Airway epithelial cell (primary cell): Measurements from ENCODE around the gene LRRC40. TPM values are rescaled to one million over a fixed set of nuclear protein-coding genes. Genes with fewer than 3 reads are reported as not detected.

Experiments used
- total RNA-seq: library from RNA; depleted of rRNA; stranded (reverse); fragments of >200 nt; gene quantifications from 2 replicates; pipeline ENCODE4 v1.2.3, GENCODE V29; 2015

Gene LRRC40
- total RNA-seq: 16.8 and 18.3 TPM in 2 replicates

GRCh38 chr1:70205434-70206118 lies at the start of gene LRRC40:
TSS of gene LRRC40 (minus strand) at chr1:70205579. CDS start at chr1:70205540, 39 bp downstream.

GRCh38 chr1:70221238-70222121 lies 16.1 kb upstream of the LRRC40 start, which contains the start of gene SRSF11:
TSS of gene SRSF11 (plus strand) at chr1:70221380. CDS start at chr1:70221637, 257 bp downstream.

Other genes starting within 250 kb of the LRRC40 start
- 43.7 and 65.4 TPM in 2 replicates for gene SRSF11, start 15.8 kb upstream of the LRRC40 start, total RNA-seq
- 7.6 and 10.7 TPM in 2 replicates for gene ANKRD13C, start 149.1 kb upstream of the LRRC40 start, total RNA-seq
- 1.3 and 1.6 TPM in 2 replicates for gene CTH, start 205.7 kb upstream of the LRRC40 start, total RNA-seq